Measurements from ENCODE around the gene GSTT2B.
"Not testable (repeated sequence)": the region's sequence is repeated elsewhere in the genome, so short reads cannot be mapped to it uniquely, and the experiment has no call there.

GSTT2B gene

DNA sequence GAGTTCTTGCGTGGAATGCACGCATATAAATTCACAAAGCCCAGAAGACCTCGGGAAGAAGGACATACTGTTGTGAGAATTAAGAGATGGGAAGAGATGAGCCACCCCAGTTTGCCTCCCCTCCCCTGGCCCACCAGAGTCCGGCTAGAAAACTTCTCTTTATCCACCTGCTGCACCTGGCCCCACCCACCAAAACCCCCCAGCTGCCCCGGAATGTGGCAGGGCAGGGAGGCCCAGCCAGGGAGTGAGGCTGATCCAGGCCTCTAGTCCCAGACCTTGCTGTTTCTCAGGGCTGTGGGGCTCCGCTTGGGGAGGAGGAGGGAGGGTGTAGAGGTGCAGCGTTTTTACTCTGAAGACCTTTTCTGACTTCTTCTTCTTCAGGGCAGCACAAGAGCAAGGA is 19.6 kb upstream of the GSTT2B start:
- DNase-seq = not testable (repeated sequence)

DNA sequence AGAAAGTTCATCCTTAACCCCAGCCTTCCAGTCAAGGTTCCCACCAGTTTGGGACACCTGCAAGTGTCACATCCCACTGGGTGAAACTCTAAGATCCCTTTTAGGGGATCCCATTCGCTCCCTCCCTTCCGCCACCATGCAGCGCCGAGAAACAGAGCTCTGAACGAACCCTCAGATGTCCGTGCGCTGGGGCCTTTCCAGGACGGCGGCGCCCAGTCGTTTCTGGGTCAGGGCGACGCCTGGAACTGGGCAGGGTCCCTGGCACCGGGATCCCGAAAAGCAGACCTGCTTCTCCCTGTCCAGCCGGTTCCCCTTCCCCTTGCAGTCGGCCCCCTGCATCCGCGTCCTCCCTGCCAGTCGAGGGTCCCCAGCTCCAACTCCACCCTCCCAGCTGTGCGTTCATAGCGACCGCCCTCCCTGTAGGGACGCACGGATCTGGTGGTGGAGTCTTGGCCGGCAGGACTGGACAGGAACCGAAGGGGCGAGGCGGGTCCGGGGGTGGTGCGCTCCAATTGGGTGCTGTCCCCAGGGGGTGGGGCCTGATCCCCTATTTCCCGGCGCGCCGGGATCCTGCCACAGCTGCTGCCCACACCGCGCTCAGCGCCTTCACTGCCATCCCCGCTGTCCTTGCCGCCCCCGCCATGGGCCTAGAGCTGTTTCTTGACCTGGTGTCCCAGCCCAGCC is 18.7 kb upstream of the GSTT2B start, which contains the start of gene GSTT2:
Gene GSTT2 (plus strand): TSS at position 578 of the 684 bp plus-strand sequence.
- not testable (repeated sequence) for DNase-seq

DNA sequence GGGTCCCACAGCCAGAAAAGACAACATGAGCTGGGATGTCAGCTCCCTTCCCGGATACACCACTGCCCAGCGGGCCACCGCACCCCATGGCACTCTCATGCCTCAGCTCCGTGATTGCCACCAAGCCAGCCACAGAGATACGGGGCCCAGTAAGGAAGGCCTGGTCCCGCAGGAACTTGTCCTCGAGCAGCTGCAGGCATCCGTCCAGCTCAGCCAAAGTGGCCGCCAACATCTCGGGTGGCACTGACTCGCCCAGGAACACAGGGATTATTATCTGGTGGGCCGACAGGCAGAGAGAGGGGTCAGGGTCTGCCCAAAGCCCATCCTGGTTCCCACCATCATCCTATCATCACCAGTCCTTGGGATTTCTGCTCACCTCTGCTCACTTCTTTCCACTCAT is 16.3 kb upstream of the GSTT2B start:
- not testable (repeated sequence) for DNase-seq

DNA sequence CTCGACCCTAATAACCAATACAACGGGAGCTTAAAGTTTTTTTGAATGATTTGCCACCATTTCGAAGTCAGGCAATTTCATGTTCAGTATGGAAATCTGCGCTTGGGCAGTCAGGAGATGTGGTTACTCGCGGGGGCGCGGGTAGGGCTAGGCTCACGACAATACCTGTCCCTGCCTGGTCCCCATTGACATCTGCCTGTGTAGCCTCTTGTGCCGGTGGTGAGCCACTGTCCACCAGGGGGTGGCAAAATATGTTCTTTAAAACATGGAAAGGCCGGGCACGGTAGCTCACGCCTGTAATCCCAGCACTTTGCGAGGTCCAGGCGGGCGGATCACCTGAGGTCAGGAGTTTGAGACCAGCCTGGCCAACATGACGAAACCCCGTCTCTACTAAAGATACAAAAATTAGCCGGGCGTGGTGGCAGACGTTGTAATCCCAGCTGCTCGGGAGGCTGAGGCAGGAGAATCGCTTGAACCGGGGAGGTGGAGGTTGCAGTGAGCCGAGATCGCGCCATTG is 13.9 kb upstream of the GSTT2B start:
- not testable (repeated sequence) for DNase-seq

DNA sequence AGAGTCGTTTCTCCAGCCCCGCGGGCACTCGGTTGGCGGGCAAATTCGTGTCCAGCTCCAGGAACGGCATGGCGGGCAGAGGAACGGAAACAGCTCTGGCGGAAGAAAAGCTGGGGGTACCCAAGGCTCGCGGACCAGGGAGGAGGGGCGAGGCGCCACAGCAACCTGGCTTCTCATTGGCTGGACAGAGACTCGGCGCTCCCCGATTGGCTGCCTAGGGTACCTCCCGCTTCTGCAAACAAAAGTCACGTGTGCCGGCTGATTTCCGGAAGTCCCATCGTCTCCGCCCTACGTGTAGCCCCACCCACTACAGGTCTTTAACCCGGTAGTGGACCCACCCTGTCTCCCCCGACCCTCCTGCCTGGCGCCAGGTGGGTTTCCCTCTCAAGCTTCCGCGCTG is 13.3 kb upstream of the GSTT2B start, which contains the start of gene DDT:
Gene DDT (minus strand): TSS at position 97 of the 400 bp plus-strand sequence. CDS start 27 bp downstream, at position 70.
- DNase-seq = not testable (repeated sequence)

DNA sequence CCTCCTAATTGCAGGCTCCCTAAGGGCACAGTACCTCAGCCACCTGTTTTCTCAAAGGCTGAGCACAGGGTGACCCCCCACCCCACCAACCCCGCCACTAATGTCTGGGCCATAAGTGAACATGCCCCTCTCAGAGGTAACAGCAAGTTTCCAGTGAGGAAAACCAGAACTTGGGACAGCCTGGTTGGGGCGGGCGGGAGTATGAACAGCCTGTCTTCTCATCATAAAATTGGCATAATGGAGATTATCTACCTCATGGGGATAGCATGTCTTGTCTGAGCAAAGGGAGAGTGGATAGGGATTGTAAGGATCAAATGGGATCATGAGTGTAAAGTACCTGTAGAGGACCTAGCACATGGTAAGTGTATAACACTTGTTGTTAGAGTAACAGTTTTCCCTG is 10.9 kb upstream of the GSTT2B start:
- DNase-seq = not testable (repeated sequence)

DNA sequence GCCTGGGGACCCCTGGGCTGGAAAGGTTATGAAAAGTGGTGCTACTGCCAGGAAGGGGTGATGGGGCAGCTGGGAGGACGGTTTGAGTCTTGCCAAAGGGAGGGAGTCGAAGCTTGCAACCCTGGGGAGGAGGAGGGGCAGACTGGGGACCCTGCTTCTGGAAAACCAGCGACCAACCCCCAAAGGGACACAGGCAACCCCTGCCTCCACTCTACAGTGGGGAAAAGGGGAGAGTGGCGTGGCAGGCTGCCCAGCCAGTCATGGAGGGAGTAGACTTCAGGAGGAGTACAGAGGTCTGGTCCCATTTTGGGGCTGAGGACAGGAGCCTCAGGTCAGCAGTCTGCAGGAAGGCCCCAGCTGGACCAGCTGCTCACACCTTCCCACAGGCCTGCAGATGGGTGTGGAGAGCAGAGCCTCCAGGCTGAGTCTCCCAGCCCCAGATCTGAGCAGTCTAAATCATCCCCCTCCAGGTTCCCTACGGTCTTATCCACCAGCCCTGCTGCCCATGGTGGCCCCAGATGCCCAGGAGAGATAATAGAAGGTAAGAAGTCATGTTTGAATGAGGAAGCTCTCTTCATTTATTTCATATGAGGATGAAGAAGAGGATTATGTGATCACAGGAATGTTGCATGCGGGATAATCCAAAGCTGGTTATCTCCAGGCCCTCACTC is 10.0 kb upstream of the GSTT2B start:
- no peak for DNase-seq

DNA sequence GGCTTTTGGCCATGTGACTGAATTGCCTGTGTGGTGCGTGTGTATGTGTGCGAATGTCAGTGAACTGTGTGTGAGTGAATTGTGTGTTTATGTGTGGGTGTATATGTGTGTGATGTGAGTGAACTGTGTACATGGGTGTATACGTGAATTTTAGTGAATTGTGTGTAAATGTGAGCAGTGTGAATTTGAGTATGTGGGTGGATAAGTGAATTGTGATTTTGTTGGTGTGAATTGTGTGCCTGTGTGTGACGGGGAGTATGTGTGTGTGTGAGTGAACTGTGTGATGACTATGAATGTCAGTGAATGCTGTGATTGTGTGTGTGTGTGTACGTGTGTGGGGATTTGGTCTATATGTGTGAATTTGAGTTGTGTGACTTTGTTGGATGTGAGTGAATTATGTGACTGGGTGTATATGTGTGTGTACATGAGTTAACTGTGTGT is 9.2 kb upstream of the GSTT2B start:
- no peak for DNase-seq

DNA sequence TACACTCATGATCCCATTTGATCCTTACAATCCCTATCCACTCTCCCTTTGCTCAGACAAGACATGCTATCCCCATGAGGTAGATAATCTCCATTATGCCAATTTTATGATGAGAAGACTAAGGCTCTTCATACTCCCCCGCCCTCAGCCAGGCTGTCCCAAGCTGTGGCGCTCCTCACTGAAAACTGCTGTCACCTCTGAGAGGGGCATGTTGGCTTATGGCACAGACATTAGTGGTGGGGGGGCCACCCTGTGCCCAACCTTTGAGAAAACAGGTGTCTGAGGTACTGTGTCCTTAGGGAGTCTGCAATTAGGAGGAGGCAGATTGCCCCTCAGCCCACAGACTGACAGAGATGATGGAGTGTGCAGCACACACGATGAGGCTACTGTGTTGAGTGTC is 8.1 kb upstream of the GSTT2B start:
- no peak for DNase-seq

DNA sequence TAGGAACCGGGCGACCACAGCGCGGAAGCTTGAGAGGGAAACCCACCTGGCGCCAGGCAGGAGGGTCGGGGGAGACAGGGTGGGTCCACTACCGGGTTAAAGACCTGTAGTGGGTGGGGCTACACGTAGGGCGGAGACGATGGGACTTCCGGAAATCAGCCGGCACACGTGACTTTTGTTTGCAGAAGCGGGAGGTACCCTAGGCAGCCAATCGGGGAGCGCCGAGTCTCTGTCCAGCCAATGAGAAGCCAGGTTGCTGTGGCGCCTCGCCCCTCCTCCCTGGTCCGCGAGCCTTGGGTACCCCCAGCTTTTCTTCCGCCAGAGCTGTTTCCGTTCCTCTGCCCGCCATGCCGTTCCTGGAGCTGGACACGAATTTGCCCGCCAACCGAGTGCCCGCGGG is 5.6 kb upstream of the GSTT2B start, which contains the start of gene DDTL:
Gene DDTL (plus strand): TSS at position 321 of the 400 bp plus-strand sequence. CDS start 27 bp downstream, at position 348.
- DNase-seq = not testable (repeated sequence)

DNA sequence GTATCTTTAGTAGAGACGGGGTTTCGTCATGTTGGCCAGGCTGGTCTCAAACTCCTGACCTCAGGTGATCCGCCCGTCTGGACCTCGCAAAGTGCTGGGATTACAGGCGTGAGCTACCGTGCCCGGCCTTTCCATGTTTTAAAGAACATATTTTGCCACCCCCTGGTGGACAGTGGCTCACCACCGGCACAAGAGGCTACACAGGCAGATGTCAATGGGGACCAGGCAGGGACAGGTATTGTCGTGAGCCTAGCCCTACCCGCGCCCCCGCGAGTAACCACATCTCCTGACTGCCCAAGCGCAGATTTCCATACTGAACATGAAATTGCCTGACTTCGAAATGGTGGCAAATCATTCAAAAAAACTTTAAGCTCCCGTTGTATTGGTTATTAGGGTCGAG is 5.1 kb upstream of the GSTT2B start:
- DNase-seq = not testable (repeated sequence)

DNA sequence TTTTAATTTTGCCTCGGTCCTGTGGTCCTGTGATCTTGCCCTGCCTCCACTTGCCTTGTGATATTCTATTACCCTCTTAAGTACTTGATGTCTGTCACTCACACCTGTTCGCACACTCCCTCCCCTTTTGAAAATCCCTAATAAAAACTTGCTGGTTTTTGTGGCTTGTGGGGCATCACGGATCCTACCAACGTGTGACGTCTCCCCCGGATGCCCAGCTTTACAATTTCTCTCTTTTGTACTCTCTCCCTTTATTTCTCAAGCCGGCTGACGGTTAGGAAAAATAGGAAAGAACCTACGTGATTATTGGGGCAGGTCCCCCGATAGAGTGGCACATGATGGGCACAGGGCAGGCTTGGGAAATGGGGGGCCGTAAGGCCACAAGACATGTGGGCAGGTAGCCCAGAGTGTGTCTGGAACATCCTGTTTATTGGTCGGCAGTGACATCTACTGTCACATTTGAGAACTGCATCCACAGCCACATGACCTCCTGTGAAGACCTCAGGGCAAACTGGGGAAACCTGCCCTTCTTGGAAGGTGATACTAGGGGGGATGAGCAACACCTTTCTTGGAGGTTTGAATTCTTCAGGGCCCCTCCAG is 4.6 kb downstream of the GSTT2B start:
- peak; percentile 93 for DNase-seq

DNA sequence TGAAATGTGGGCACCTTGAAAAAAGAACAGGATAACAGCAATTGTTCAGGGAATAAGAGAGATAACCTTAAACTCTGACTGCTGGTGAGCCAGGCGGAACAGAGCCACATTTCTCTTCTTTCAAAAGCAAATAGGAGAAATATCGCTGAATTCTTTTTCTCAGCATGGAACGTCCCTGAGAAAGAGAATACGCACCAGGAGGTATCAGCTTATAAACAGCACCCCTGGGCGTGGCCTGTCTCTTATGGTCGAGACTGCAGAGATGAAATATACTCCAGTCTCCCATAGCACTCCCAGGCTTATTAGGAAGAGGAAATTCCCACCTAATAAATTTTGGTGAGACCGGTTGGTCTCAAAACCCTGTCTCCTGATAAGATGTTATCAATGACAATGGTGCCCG is 5.1 kb downstream of the GSTT2B start:
- DNase-seq = not testable (repeated sequence)

DNA sequence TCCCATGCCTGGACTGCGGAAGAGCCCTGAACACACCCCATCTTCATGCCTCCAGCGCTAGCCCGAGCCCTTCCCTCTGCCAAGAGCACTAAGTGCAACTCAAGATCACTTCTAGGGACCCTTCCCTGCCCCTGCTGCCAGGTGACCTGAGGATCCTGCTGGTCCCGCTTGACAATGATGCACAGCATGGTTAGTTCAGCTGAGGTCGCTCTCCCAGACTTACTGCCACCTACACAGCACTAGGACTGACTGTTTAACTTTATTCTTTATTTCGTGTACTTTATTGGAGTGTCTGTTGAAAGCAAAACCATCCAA is 6.0 kb downstream of the GSTT2B start:
- DNase-seq = not testable (repeated sequence)

DNA sequence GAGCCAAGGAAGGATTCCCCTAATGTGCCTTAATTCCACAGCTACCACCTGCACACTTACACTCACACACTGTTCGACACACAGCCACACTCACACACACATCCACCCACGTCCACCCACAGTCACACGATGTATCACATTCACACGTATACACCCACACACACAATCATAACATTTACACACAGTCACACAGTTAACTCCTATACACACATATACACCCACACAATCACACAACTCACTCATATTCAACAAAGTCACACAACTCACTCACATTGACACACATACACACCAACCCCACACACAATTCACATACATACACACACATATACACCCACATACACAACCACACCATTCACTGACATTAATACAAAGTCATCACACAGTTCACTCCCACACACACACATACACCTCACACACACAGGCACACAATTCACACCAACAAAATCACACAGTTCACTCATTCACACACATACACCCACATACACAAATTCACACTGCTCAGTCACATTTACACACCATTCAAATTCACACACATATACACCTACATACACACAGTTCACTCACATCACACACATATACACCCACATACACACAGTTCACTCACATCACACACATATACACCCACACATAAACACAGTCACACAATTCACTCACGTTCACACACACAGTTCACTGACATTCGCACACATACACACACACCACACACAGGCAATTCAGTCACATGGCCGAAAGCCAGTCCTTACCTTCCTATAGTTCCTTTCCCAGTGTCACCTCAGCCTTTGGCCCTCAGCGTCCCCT is 6.6 kb downstream of the GSTT2B start:
- DNase-seq = not testable (repeated sequence)

DNA sequence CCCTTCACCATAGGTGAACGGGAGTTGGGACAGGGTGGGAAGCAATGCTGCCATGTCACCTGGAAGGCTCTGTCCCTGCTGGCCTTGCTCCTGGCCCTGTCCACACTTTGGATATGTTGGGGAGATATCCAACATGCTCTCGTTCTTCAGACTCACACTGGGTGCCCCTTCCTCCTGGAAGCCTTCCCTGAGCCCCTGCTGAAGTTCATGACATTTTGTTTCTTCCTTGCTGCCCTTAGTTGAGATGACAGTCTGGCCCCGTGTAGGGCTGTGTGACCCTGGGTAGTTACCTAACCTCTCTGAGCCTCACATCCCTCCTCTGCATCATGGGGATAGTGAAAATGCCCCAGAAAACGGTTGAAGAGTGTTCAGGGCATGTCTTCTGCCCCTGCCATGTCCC is 7.5 kb downstream of the GSTT2B start:
- not testable (repeated sequence) for DNase-seq

DNA sequence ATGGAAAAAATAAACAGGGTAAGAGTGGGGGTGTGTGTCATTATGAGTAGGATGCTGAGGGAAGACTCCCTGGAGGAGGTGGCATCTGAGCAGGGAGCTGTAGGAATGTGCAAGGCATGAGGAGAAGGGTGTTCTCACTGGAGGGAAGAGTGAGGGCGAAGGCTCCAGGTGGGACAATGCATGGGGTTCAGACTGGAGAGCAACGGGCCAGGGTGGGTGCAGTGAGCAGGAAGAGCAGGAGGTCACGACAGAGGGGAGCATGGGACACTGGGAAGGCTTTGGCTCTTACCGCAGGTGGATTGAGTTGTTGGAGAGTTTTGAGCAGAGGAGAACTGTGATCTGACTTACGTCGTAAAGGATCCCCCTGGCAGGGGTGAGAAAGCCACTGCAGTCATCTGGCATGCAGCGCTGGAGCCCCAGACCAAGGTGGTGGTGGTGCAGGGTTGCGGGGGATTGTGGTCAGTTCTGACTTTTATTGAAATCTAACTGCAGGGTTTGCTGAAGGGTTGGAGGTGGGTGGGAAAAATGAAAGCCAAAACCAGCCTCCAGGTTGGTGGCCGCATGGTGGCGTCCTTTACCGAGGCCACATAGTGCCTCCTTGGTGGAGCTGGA is 8.1 kb downstream of the GSTT2B start:
- not testable (repeated sequence) for DNase-seq

DNA sequence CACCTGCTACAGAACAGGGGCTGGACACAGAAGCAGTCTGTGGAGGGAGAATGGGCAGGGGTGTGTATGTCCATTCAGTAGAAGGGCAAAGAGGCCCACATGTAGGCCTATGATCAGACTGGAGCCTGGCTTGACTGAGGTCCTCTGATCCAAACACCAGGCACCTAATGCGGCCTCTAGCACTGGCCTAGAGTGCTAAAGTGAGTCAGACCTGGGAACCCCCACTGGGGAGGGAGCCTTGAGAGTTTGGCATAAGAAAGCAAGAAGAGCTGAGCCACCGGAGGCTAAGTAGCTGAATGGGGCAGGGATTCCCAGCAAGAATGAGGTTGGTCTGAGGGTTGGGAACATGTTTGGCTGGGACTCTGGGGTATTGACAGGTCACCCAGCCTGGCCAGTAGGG is 9.6 kb downstream of the GSTT2B start:
- DNase-seq = not testable (repeated sequence)

DNA sequence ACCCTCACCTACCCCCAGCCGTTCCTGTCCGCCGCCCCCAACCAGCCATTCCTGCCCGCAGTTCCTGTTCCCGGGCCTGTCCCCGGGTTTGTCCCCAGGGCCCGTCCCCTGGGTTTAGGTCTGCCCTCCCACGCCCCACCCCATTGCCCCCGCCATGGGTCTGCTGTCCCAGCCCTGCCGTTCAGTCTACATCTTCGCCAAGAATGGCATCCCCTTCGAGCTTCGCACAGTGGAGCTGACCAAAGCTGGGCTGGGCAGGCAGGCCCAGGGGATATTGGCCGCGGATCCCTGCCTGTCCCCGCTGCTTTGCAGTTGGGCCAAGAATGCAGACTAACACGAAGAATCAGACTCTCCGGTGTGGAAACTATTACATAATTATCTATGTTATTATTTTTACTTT is 11.2 kb downstream of the GSTT2B start:
- DNase-seq = not testable (repeated sequence)

DNA sequence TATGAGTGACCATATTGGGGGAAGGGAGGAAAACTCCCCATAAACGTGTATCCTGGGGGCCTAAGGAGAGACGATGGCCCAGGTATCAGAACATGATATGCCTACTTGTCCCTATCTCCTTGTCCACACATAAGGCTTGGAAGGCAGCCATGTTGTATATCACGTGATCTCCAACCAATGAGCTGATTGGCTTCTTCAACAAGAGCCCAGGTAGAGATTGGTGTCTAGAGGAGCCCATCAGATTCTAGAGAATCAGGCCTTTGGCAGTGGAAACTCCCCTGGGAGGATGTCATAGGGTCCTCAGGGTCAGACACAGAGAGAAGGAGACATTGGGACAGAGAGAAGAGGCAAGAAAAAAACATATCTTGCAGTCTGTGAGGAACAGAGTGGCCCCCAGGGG is 13.6 kb downstream of the GSTT2B start:
- not testable (repeated sequence) for DNase-seq

DNA sequence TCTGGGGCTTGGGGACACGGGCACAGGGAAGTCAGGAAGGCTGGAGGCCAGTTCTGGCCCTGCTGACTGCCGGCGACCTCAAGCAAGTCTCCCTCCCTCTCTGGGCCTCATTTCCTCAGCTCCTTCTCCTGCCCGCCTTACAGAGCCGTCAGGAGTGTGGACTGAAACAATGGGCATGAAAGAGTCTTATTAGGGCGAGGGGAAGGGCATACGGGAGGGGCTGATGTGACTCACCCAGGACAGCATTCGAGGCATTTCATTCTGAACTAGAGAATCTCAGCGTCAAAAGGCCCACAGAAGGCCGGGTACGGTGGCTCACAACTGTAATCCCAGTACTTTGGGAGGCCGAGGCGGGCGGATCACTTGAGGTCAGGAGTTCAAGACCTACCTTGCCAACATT is 20.8 kb downstream of the GSTT2B start:
- not testable (repeated sequence) for DNase-seq

DNA sequence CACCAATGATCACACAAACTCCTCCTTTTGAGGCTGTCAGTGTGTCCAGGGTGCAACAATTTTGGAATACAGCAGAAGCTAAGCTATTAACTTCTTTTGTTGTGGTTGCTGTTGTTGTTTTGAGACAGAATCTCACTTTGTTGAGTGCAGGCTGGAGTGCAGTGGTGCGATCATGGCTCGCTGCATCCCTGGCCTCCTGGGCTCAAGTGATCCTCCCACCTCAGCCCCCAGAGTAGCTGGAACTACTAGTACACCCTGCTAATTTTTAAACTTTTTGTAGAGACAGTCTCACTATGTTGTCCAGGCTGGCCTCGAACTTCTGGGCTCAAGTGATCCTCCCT is 22.0 kb downstream of the GSTT2B start:
- DNase-seq = no peak
